Karpas-422 (cell line): ENCODE data around the gene KIF5A. TPM values are rescaled to one million over a fixed set of nuclear protein-coding genes. Genes with fewer than 3 reads are reported as not detected.

Experiments
- DNase-seq: peaks from one replicate; pipeline ENCODE4 v3.0.0-alpha.2; 2015
- H2AFZ ChIP-seq: fragments of 200-600 bp; sonication (generic); 2 replicates; pipeline ENCODE4 v1.6.1; 2014; ENCODE audit warnings: antibody characterized with exemption, low read length, mixed read lengths
- H3K27ac ChIP-seq: fragments of 200-600 bp; sonication (generic); 2 replicates; pipeline ENCODE4 v1.5.1; 2014; ENCODE audit warnings: mild to moderate bottlenecking, low read length, moderate library complexity
- H3K27me3 ChIP-seq: fragments of 200-600 bp; sonication (generic); 2 replicates; pipeline ENCODE4 v1.6.1; 2014; ENCODE audit warnings: low read length, mixed read lengths
- H3K36me3 ChIP-seq: fragments of 200-600 bp; sonication (generic); 2 replicates; pipeline ENCODE4 v1.6.1; 2014; ENCODE audit warnings: low read length, mixed read lengths; ENCODE audit not compliant: insufficient read depth
- H3K4me1 ChIP-seq: fragments of 200-600 bp; sonication (generic); 2 replicates; pipeline ENCODE4 v1.6.1; 2014; ENCODE audit warnings: mild to moderate bottlenecking, low read length, mixed read lengths
- H3K4me2 ChIP-seq: fragments of 200-600 bp; sonication (generic); 2 replicates; pipeline ENCODE4 v1.6.1; 2014; ENCODE audit warnings: low read length, low read depth, mild to moderate bottlenecking; ENCODE audit not compliant: poor library complexity, severe bottlenecking
- H3K4me3 ChIP-seq: fragments of 200-600 bp; sonication (generic); 2 replicates; pipeline ENCODE4 v1.5.1; 2014; ENCODE audit warnings: mild to moderate bottlenecking, antibody characterized with exemption, low read length, mixed read lengths
- H3K79me2 ChIP-seq: fragments of 200-600 bp; sonication (generic); 2 replicates; pipeline ENCODE4 v1.6.1; 2014; ENCODE audit warnings: mild to moderate bottlenecking, low read length, mixed read lengths
- H3K9ac ChIP-seq: fragments of 200-600 bp; sonication (generic); 2 replicates; pipeline ENCODE4 v1.6.0; 2014; ENCODE audit warnings: low read length
- H3K9me2 ChIP-seq: fragments of 200-600 bp; sonication (generic), shearing (Covaris generic); replicated peaks from 2 replicates; pipeline ENCODE4 v1.6.0; 2014; ENCODE audit warnings: mild to moderate bottlenecking, low read length, moderate library complexity; ENCODE audit not compliant: insufficient read depth
- H3K9me3 ChIP-seq: fragments of 300-700, 200-600 bp; sonication (generic); 2 replicates; pipeline ENCODE4 v1.6.1; 2014; ENCODE audit warnings: low read length, mixed read lengths
- H4K20me1 ChIP-seq: fragments of 200-600 bp; sonication (generic); 2 replicates; pipeline ENCODE4 v1.6.1; 2014; ENCODE audit warnings: mild to moderate bottlenecking, antibody characterized with exemption, low read length, low read depth; ENCODE audit not compliant: insufficient read depth
- total RNA-seq: library from RNA; depleted of rRNA; stranded (reverse); fragments of >200 nt; shearing (Covaris generic); gene quantifications from 2 replicates; pipeline ENCODE4 v1.2.3, GENCODE V29; 2014; ENCODE audit warnings: low replicate concordance

The KIF5A gene
- total RNA-seq, 1 experiment from 2014 or later: 21.5 TPM

DNA sequence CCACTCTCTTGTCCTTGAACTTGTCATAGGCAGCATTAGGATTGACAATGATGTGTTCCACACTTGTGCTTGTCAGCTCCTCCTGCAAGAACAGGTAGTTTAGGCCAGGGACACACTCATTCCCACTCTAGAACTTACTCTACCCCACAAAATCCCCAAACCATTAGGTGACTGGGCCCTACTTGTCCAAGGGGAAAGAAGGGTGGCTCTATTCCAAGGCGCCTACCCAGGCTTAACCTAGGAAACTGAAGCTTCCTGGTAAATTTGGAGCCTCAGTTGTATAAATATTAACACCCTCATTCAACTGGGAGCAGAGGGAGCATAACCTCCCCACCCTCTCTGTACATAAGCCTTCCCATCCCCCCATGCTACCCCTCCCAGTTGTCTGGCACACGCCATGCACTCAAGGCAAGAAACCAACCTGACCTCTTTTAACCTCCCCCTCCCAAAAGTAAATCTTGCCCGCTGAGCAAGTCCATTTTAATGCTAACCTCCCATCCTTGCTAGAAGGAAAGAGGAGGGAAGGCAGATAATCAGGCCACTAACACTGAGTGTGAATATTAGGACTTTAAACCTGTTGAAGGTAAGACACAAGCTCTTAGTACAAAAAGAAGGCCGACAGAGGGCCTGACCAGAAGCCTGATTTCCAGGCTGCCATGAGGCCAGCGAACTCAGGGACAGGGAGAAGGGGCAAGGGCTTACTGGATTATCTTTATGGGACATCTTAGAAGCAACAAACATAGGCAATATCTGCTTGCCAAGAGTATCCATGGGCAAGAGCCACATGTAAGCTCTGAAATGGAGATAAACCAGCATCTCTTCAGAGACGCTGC, 13.9 kb upstream of the KIF5A start:
- H3K9ac ChIP-seq: no peak overlapping the region
- no peaks in the 10 kb centered on the region for H3K9me3 ChIP-seq
- no peak overlapping the region for H3K4me2 ChIP-seq
- H3K27me3 ChIP-seq: no peaks in the 10 kb centered on the region
- no peak overlapping the region for H3K27ac ChIP-seq
- no peak for DNase-seq
- no peak overlapping the region for H2AFZ ChIP-seq
- no peak overlapping the region for H3K4me3 ChIP-seq
- peaks cover 8% of the 10 kb centered on the region for H3K36me3 ChIP-seq
- H3K4me1 ChIP-seq: no peaks in the 10 kb centered on the region
- H3K9me2 ChIP-seq: no peaks in the 10 kb centered on the region
- no peaks in the 10 kb centered on the region for H4K20me1 ChIP-seq
- H3K79me2 ChIP-seq: 0 out of 2 replicates have a peak, but pooled peaks cover 5% of the 10 kb centered on the region

GRCh38 chr12:57536597-57536942, 13.3 kb upstream of the KIF5A start:
- no peak overlapping the region for H3K4me3 ChIP-seq
- H3K9me2 ChIP-seq: no peaks in the 10 kb centered on the region
- H3K36me3 ChIP-seq: peaks cover 11% of the 10 kb centered on the region
- no peaks in the 10 kb centered on the region for H3K4me1 ChIP-seq
- 0 out of 2 replicates have a peak, but pooled peaks cover 5% of the 10 kb centered on the region for H3K79me2 ChIP-seq
- no peak overlapping the region for H3K27ac ChIP-seq
- no peak overlapping the region for H2AFZ ChIP-seq
- no peak overlapping the region for H3K4me2 ChIP-seq
- H3K27me3 ChIP-seq: no peaks in the 10 kb centered on the region
- H4K20me1 ChIP-seq: no peaks in the 10 kb centered on the region
- H3K9ac ChIP-seq: no peak overlapping the region
- no peaks in the 10 kb centered on the region for H3K9me3 ChIP-seq
- DNase-seq: no peak

DNA sequence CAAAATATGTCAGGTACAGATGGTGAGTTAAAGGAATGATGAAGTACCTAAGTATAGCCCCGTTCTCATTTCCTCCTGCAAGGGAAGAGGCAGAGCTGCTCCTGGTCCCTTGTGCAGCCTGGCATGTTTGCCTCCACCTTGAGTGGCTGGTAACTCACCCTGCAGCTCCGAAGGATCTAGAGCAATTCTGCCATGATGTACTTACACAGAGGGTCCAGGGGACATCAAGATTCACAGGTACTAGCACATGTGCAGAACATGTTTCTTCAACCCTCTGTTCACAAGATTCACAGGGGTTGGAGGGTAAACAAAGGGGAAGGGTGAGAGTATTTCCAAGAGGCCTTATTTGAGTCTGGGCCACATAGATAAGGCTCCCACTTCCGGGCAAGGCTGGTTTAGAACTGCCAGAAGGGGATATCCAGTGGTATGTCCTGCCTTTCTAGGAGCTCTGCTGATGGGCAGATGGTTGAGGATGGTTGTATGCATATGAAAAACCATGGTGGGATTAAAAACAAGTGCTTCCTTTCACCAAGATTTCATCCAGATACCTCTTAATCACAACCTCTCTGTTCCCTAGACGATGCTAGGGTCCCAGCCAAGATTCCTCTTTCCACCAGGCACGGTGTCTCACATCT, 10.6 kb upstream of the KIF5A start:
- Histone ChIP-seq H3K79me2 (peaks cover 13% of the 10 kb centered on the region), H3K27ac (no peak overlapping the region), H3K4me3 (no peak overlapping the region), H3K36me3 (peaks cover 9% of the 10 kb centered on the region), H3K27me3 (no peaks in the 10 kb centered on the region), H3K9me2 (no peaks in the 10 kb centered on the region), H4K20me1 (no peaks in the 10 kb centered on the region), H3K9me3 (no peaks in the 10 kb centered on the region), H3K4me2 (no peak overlapping the region), H3K4me1 (peaks cover 9% of the 10 kb centered on the region), H2AFZ (no peak overlapping the region), H3K9ac (no peak overlapping the region)
- no peak for DNase-seq

- H3K4me1 ChIP-seq: peaks cover 24% of the 10 kb centered on the region
- H3K4me3 ChIP-seq: no peak overlapping the region
- H3K9me3 ChIP-seq: no peaks in the 10 kb centered on the region
- no peak overlapping the region for H3K4me2 ChIP-seq
- H3K27ac ChIP-seq: no peak overlapping the region
- no peak overlapping the region for H3K9ac ChIP-seq
- H3K9me2 ChIP-seq: no peaks in the 10 kb centered on the region
- H2AFZ ChIP-seq: no peak overlapping the region
- H4K20me1 ChIP-seq: peaks cover under 1% of the 10 kb centered on the region; the same call in 1 of the 2 replicates
- peaks cover 28% of the 10 kb centered on the region for H3K79me2 ChIP-seq
- no peaks in the 10 kb centered on the region for H3K27me3 ChIP-seq
- no peak for DNase-seq
- H3K36me3 ChIP-seq: peaks cover 9% of the 10 kb centered on the region
Measured at GRCh38 chr12:57541001-57541400, 8.8 kb upstream of the KIF5A start.

DNA sequence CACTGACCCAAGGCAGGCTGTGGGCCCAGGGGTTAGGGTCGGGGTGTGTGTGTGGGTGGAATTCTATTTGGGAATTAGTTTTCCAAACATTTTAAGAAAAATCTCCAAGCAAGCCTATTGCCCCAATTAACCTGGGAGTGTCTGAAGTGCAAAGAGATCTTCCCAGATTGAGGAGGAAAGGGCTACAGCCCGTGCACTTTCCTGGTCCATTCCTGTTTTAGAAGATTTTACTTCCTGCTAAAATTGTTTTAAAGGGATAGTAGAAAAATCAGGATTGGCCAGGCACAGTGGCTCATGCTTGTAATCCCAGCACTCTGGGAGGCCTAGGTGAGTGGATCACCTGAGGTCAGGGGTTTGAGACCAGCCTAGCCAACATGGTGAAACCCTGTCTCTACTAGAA, 8.1 kb upstream of the KIF5A start:
- Histone ChIP-seq H3K9me2 (no peaks in the 10 kb centered on the region), H4K20me1 (peaks cover 4% of the 10 kb centered on the region; the same call in 1 of the 2 replicates), H3K36me3 (peaks cover 9% of the 10 kb centered on the region), H3K4me3 (no peak overlapping the region), H3K4me2 (no peak overlapping the region), H3K4me1 (peaks cover 27% of the 10 kb centered on the region), H3K9ac (no peak overlapping the region), H3K9me3 (no peaks in the 10 kb centered on the region), H3K79me2 (peaks cover 35% of the 10 kb centered on the region), H3K27ac (no peak overlapping the region), H2AFZ (no peak overlapping the region), H3K27me3 (no peaks in the 10 kb centered on the region)
- DNase-seq: no peak

DNA sequence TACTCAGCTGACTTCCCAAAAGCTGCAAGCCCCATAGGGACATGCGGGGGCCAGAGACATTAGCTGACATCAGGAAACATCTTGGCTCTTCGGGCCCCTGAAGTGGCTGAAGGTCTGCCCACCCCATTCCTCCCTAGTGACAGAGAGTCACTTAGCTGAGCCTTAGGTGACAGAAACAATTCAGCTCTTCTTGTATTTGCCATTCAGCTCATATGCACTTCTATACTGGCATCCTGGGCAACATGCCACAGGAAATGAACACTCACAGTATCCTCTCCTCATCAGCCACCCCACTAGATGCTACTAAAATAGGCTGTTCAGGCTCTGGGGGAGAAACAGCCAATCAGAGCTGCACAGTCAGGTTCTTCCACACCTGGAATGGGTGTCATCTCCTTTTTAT, 6.3 kb upstream of the KIF5A start:
- H3K4me3 ChIP-seq: no peak overlapping the region

GRCh38 chr12:57545809-57546437, 3.9 kb upstream of the KIF5A start:
- Histone ChIP-seq H3K36me3 (peaks cover 7% of the 10 kb centered on the region), H3K9me3 (no peaks in the 10 kb centered on the region), H3K4me3 (peak overlapping the region; percentile 89), H2AFZ (no peak overlapping the region), H3K9ac (peak overlapping the region; percentile 96), H3K79me2 (peaks cover 48% of the 10 kb centered on the region), H3K4me2 (peak overlapping the region; percentile 84), H3K27ac (peak overlapping the region; percentile 63; the same call in 1 of the 2 replicates), H4K20me1 (peaks cover 4% of the 10 kb centered on the region; the same call in 1 of the 2 replicates), H3K4me1 (peaks cover 57% of the 10 kb centered on the region), H3K27me3 (no peaks in the 10 kb centered on the region), H3K9me2 (no peaks in the 10 kb centered on the region)
- peak; percentile 42 for DNase-seq

More for the DNA sequence above, 6.3 kb upstream of the KIF5A start:
- Histone ChIP-seq H3K27ac (peak overlapping the region; percentile 22; the same call in 1 of the 2 replicates), H3K9me2 (no peaks in the 10 kb centered on the region), H3K4me1 (peaks cover 41% of the 10 kb centered on the region), H3K79me2 (peaks cover 37% of the 10 kb centered on the region), H3K27me3 (no peaks in the 10 kb centered on the region), H3K36me3 (peaks cover 7% of the 10 kb centered on the region), H3K9me3 (no peaks in the 10 kb centered on the region), H2AFZ (no peak overlapping the region), H3K4me2 (peak overlapping the region; percentile 22), H4K20me1 (peaks cover 4% of the 10 kb centered on the region; the same call in 1 of the 2 replicates), H3K9ac (no peak overlapping the region)
- no peak for DNase-seq
